ENCODE measurements around the gene AQP2. TPM values are rescaled to one million over a fixed set of nuclear protein-coding genes. Genes with fewer than 3 reads are reported as not detected.
A peak's percentile ranks its signal among the peaks of the same experiment; 100 is the strongest.

The AQP2 gene
- total RNA-seq, 2 experiments from 2014 or later = not detected

DNA sequence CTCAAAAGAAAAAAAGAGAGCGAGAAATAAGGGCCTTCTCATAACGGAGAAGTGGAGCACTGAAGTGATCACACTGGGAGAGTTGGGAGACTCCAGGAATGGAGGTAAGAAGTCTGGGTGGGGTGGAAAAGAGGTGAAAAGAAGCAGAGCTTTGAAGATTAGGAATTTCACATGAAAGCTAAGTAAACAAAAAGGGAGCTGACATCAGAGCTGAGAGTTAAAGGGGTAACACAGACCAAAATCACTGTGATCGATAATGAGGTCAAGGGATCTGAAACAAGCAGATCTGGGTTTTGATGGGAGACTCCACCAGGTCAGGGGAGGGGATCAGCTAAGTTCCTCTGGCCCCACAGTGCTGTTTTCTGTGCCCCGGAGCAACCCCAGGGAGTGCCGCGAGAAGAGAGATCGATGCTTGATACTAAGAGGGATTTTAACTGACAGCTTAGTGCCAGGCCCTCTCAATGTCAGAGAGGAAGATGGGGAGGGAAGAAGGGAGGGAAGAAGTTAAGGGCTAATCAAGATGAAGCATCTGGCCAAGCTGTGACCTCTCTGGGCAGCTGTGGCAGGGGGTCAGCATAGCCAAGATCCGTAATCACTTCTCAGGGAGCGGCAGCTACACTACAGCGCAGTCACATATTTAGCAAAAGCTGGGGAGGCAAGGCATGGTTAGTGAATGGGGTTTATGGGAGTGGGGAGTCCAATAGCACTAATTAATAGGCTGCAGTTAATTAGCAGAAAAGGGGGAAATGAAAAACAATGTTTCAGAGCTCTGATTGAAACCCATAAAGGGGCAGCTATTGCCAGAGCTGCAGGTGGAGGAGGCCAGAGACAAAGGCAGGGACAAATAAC, 30.2 kb downstream of the AQP2 start:
- Mint-ChIP-seq H3K4me3 (no peak overlapping the region), H3K27me3 (no peaks in the 10 kb centered on the region), H3K27ac (no peak overlapping the region), H3K9me3 (no peaks in the 10 kb centered on the region), H3K36me3 (ENCODE audit: low read depth) (no peaks in the 10 kb centered on the region), H3K4me1 (ENCODE audit: low read depth) (no peaks in the 10 kb centered on the region)
- Histone ChIP-seq H3K27ac (ENCODE audit: low read depth in 1 of 2, low read length in 2 of 2) (no peak overlapping the region), H3K27me3 (ENCODE audit: control insufficient read depth in 1 of 2, insufficient read depth in 2 of 2, low read length in 2 of 2) (no peaks in the 10 kb centered on the region), H3K4me3 (ENCODE audit: low read length) (no peak overlapping the region), H3K9me3 (ENCODE audit: control insufficient read depth in 1 of 2, insufficient read depth in 1 of 2, low read length in 2 of 2) (no peaks in the 10 kb centered on the region), H3K36me3 (ENCODE audit: insufficient read depth, low read length) (no peaks in the 10 kb centered on the region), H3K4me1 (ENCODE audit: insufficient read depth, low read length) (no peaks in the 10 kb centered on the region)
- ATAC-seq (ENCODE audit: poor library complexity) (no peak), DNase-seq (no peak)
- TF ChIP-seq, protein P1, sequence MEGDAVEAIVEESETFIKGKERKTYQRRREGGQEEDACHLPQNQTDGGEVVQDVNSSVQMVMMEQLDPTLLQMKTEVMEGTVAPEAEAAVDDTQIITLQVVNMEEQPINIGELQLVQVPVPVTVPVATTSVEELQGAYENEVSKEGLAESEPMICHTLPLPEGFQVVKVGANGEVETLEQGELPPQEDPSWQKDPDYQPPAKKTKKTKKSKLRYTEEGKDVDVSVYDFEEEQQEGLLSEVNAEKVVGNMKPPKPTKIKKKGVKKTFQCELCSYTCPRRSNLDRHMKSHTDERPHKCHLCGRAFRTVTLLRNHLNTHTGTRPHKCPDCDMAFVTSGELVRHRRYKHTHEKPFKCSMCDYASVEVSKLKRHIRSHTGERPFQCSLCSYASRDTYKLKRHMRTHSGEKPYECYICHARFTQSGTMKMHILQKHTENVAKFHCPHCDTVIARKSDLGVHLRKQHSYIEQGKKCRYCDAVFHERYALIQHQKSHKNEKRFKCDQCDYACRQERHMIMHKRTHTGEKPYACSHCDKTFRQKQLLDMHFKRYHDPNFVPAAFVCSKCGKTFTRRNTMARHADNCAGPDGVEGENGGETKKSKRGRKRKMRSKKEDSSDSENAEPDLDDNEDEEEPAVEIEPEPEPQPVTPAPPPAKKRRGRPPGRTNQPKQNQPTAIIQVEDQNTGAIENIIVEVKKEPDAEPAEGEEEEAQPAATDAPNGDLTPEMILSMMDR (IDR thresholded peaks at IDR 0.05) = no peak
- ChIA-PET CTCF (interaction anchor here (1.6 to 2.3 kb wide), 2 partner anchors 14 to 58 kb away, joined by 3 to 11 read pairs; no protein-coding TSS in a partner anchor), POLR2A (no interaction called here)
- intact Hi-C loops (cut with DNase I, micrococcal nuclease) = no loop called here

DNA sequence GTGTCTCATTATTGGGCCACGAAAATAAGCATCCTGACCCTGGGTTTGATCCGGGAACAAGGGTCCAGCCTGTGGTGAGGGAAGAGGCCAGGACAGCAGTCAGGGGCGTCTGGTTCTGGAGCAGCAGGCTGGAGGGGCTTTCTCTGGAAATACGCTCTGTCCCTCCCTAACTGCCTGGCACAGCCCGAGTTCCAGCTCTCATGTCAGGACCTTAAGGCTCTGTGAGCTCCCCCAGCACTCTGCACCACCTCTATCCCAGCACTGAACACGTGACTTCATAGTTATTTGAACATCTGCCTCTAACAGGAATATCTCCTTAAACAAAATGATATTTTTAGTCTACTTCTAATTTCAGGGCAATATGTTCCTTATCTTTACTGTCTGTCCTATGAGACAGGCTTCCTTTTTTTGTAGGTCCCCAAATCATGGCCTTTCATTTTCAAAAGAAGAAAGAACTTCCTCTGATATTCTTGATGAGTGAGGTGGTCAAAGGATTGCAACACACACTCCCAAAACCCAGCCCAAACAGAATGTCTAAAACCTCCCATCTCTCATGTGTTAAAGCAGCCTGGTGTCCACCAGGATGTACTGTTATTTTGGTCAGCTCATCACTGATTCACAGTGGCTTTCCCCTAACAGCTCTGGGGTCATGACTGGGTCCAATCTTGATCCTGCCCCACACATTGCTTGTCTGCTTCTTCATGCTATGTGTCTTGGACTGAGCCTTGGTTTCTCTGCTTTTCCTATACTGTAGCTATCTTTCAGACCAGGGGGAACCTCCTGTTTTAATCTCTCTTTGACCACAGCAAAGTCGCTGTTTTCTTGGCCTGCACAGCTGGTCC, 31.9 kb downstream of the AQP2 start:
- H3K36me3 ChIP-seq (ENCODE audit: insufficient read depth, low read length) = no peaks in the 10 kb centered on the region
- no peak overlapping the region for H3K27ac ChIP-seq (ENCODE audit: low read depth in 1 of 2, low read length in 2 of 2)
- no peak overlapping the region for H3K4me3 ChIP-seq (ENCODE audit: low read length)
- intact Hi-C loops (cut with DNase I, micrococcal nuclease) = no loop called here
- POLR2A ChIA-PET = no interaction called here
- TF ChIP-seq, protein P1 (IDR thresholded peaks at IDR 0.05) = no peak
- H3K27me3 ChIP-seq (ENCODE audit: control insufficient read depth in 1 of 2, insufficient read depth in 2 of 2, low read length in 2 of 2) = no peaks in the 10 kb centered on the region
- no peaks in the 10 kb centered on the region for H3K4me1 Mint-ChIP-seq (ENCODE audit: low read depth)
- H3K27me3 Mint-ChIP-seq = no peaks in the 10 kb centered on the region
- no peaks in the 10 kb centered on the region for H3K9me3 ChIP-seq (ENCODE audit: control insufficient read depth in 1 of 2, insufficient read depth in 1 of 2, low read length in 2 of 2)
- H3K27ac Mint-ChIP-seq = no peak overlapping the region
- ATAC-seq (ENCODE audit: poor library complexity) (no peak), DNase-seq (peak in 2 of 14 experiments; percentile 36 to 46)
- H3K4me1 ChIP-seq (ENCODE audit: insufficient read depth, low read length) = no peaks in the 10 kb centered on the region
- H3K4me3 Mint-ChIP-seq = no peak overlapping the region
- CTCF ChIA-PET = interaction anchor here (2.2 kb wide), 1 partner anchor 15 kb away, joined by 14 read pairs; no protein-coding TSS in a partner anchor
- H3K36me3 Mint-ChIP-seq (ENCODE audit: low read depth) = no peaks in the 10 kb centered on the region
- no peaks in the 10 kb centered on the region for H3K9me3 Mint-ChIP-seq

DNA sequence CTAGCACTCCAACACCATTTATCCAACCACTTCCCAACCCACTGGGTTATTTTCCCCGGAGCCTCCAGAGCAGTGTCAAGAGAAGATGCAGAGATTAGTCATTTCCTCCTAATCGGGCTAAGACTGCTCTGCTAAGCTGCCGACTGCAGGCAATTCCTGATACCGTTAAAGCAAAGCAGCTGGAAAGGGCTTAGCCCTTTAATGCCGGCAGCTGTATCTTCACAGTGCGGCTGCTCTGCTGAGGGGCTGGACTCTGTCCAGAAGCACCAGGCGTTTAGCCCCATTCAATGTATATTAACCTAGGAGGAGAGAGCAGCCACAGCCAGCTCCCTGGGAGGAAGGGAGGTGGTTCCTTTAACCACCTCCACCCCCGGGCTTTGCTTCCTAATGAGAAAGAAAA, 33.4 kb downstream of the AQP2 start:
- Histone ChIP-seq H3K9me3 (ENCODE audit: control insufficient read depth in 1 of 2, insufficient read depth in 1 of 2, low read length in 2 of 2) (no peaks in the 10 kb centered on the region), H3K27me3 (ENCODE audit: control insufficient read depth in 1 of 2, insufficient read depth in 2 of 2, low read length in 2 of 2) (no peaks in the 10 kb centered on the region), H3K27ac (ENCODE audit: low read depth in 1 of 2, low read length in 2 of 2) (no peak overlapping the region), H3K4me1 (ENCODE audit: insufficient read depth, low read length) (no peaks in the 10 kb centered on the region), H3K4me3 (ENCODE audit: low read length) (no peak overlapping the region), H3K36me3 (ENCODE audit: insufficient read depth, low read length) (peaks cover 4% of the 10 kb centered on the region)
- intact Hi-C loops (cut with DNase I, micrococcal nuclease) = no loop called here
- peak in 1 of 14 experiments; percentile 25 for DNase-seq
- ChIA-PET POLR2A (no interaction called here), CTCF (interaction anchor here (2.2 kb wide), 1 partner anchor 16 kb away, joined by 14 read pairs; no protein-coding TSS in a partner anchor)
- no peak for ATAC-seq (ENCODE audit: poor library complexity)
- no peaks in the 10 kb centered on the region for H3K27me3 Mint-ChIP-seq
- TF ChIP-seq, protein P1 (IDR thresholded peaks at IDR 0.05) = no peak
- H3K27ac Mint-ChIP-seq = no peak overlapping the region
- no peaks in the 10 kb centered on the region for H3K4me1 Mint-ChIP-seq (ENCODE audit: low read depth)
- H3K4me3 Mint-ChIP-seq = no peak overlapping the region
- H3K36me3 Mint-ChIP-seq (ENCODE audit: low read depth) = no peaks in the 10 kb centered on the region
- H3K9me3 Mint-ChIP-seq = no peaks in the 10 kb centered on the region

All from CD4-positive, alpha-beta T cell (primary cell).